Measurements from ENCODE around the gene MYO1D.

DNA sequence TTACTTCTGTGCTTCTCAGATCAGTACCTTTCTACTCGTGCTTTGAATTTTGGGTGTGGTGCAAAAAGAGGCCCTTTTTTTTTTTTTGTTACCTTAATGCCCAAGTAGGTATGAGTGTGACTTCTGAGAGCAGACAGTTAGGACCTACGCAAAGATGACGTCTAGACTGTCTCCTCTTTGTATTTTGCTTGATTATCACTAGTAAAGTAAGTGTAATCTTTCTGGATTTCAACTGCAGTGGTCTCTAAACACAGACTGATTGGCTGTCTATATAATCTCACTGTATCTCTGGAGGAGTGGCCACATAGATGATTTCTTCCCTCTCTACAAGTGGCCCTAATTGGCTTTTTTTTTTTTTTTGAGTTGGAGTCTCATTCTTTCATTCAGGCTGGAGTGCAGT is 401.7 kb downstream of the MYO1D start:
- TF ChIP-seq, protein P1, sequence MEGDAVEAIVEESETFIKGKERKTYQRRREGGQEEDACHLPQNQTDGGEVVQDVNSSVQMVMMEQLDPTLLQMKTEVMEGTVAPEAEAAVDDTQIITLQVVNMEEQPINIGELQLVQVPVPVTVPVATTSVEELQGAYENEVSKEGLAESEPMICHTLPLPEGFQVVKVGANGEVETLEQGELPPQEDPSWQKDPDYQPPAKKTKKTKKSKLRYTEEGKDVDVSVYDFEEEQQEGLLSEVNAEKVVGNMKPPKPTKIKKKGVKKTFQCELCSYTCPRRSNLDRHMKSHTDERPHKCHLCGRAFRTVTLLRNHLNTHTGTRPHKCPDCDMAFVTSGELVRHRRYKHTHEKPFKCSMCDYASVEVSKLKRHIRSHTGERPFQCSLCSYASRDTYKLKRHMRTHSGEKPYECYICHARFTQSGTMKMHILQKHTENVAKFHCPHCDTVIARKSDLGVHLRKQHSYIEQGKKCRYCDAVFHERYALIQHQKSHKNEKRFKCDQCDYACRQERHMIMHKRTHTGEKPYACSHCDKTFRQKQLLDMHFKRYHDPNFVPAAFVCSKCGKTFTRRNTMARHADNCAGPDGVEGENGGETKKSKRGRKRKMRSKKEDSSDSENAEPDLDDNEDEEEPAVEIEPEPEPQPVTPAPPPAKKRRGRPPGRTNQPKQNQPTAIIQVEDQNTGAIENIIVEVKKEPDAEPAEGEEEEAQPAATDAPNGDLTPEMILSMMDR (IDR thresholded peaks at IDR 0.05; ENCODE audit: low read depth, low read length), result no peak
- TF ChIP-seq EZH2phosphoT487 (IDR thresholded peaks at IDR 0.05; ENCODE audit: low read depth), result no peak

Data from OCI-LY3 (cell line).